Measurements from ENCODE around the gene ACRV1. TPM values are rescaled to one million over a fixed set of nuclear protein-coding genes. Genes with fewer than 3 reads are reported as not detected.

ACRV1 gene
- total RNA-seq, 2 experiments from 2014 or later, result not detected

Other genes starting within 250 kb of the ACRV1 start
- gene FEZ1, start 184.6 kb downstream of the ACRV1 start, total RNA-seq, result 1 to 10 TPM; 6.1 to 6.3 TPM
- 10 to 100 TPM; 28.8 to 33.0 TPM for gene EI24, start 111.4 kb downstream of the ACRV1 start, total RNA-seq
- 100 to 1,000 TPM; 111 to 113 TPM for gene STT3A, start 88.0 kb downstream of the ACRV1 start, total RNA-seq
- gene CHEK1, start 55.7 kb downstream of the ACRV1 start, total RNA-seq, result 100 to 1,000 TPM; 164 to 167 TPM
- gene PATE1, start 65.4 kb upstream of the ACRV1 start, total RNA-seq, result not detected
- gene PATE2, start 98.0 kb upstream of the ACRV1 start, total RNA-seq, result not detected
- gene PATE3, start 107.3 kb upstream of the ACRV1 start, total RNA-seq, result not detected
- gene PATE4, start 152.5 kb upstream of the ACRV1 start, total RNA-seq, result not detected
- 10 to 100 TPM; 10.2 to 11.7 TPM for gene HYLS1, start 206.8 kb upstream of the ACRV1 start, total RNA-seq
- gene PUS3, start 222.4 kb upstream of the ACRV1 start, total RNA-seq, result 10 to 100 TPM; 14.9 to 18.5 TPM
- not detected for gene DDX25, start 223.7 kb upstream of the ACRV1 start, total RNA-seq

All from activated naive CD4-positive, alpha-beta T cell treated with anti-CD3 and anti-CD28 coated beads for 36 hours (primary cell).